Right atrium auricular region (tissue), 2 donors: Measurements from ENCODE around the gene SYNM. TPM values are rescaled to one million over a fixed set of nuclear protein-coding genes. Genes with fewer than 3 reads are reported as not detected.

Experiments used
- DNase-seq: peaks from one replicate; pipeline ENCODE4 v3.0.0-alpha.2; 2019; ENCODE audit warnings: low spot score
- H3K27ac ChIP-seq, 2 donors: fragments of 200-600 bp; sonication (generic); 1 replicate in 1 of 2; 2 replicates in 1 of 2; pipeline ENCODE4 v1.5.1; 2016 to 2019
- H3K27me3 ChIP-seq, 2 donors: fragments of 200-600 bp; sonication (generic); one replicate each; pipeline versions ENCODE4 v1.5.1 to v1.6.0; 2017 to 2019
- H3K36me3 ChIP-seq: fragments of 200-600 bp; sonication (generic); one replicate; pipeline ENCODE4 v1.5.1; 2016
- H3K4me1 ChIP-seq, 2 donors: fragments of 200-600 bp; sonication (generic); one replicate each; pipeline versions ENCODE4 v1.5.1 to v1.6.0; 2017 to 2019
- H3K4me3 ChIP-seq, 2 donors: fragments of 200-600 bp; sonication (generic); 1 replicate in 1 of 2; 2 replicates in 1 of 2; pipeline ENCODE4 v1.5.1; 2017 to 2019; ENCODE audit warnings: mild to moderate bottlenecking in 1 of 2, moderate library complexity in 1 of 2
- H3K9me3 ChIP-seq, 2 donors: fragments of 200-600 bp; sonication (generic); one replicate each; pipeline ENCODE4 v1.5.1; 2019
- CTCF ChIP-seq, 2 donors: fragments of 200-600 bp; sonication (generic); IDR thresholded peaks; one replicate each; pipeline ENCODE4 v1.5.1; 2019; ENCODE audit warnings: antibody characterized with exemption in 2 of 2
- total RNA-seq, 2 donors: library from RNA; depleted of rRNA; stranded (reverse); fragments of >200 nt; gene quantifications; one replicate each; pipeline ENCODE4 v1.1.0, GENCODE V29; 2016

The SYNM gene
- total RNA-seq, 2 donors from 2014 or later = 211 to 258 TPM

- Histone ChIP-seq H3K4me3 (no peak overlapping the region), H3K27ac (no peak overlapping the region), H3K4me1 (peaks cover 0 to 22% of the 10 kb centered on the region in 2 donors), H3K9me3 (no peaks in the 10 kb centered on the region), H3K36me3 (peaks cover 15% of the 10 kb centered on the region), H3K27me3 (no peaks in the 10 kb centered on the region)
- DNase-seq = no peak
- TF ChIP-seq CTCF (IDR thresholded peaks at IDR 0.05) = no peak
Observed at GRCh38 chr15:99164119-99164518, 59.2 kb downstream of the SYNM start.

GRCh38 chr15:99165020-99165790 lies 60.3 kb downstream of the SYNM start:
- no peak for DNase-seq
- H3K27me3 ChIP-seq = no peaks in the 10 kb centered on the region
- no peak for TF ChIP-seq CTCF (IDR thresholded peaks at IDR 0.05)
- H3K27ac ChIP-seq = no peak overlapping the region
- no peaks in the 10 kb centered on the region for H3K9me3 ChIP-seq
- peaks cover 0 to 32% of the 10 kb centered on the region in 2 donors for H3K4me1 ChIP-seq
- peaks cover 15% of the 10 kb centered on the region for H3K36me3 ChIP-seq
- H3K4me3 ChIP-seq = no peak overlapping the region

GRCh38 chr15:99165956-99166689 lies 61.2 kb downstream of the SYNM start:
- H3K27ac ChIP-seq = peak overlapping the region in 1 of 2 donors; percentile 95
- DNase-seq = no peak
- H3K36me3 ChIP-seq = peaks cover 15% of the 10 kb centered on the region
- no peak for TF ChIP-seq CTCF (IDR thresholded peaks at IDR 0.05)
- H3K9me3 ChIP-seq = no peaks in the 10 kb centered on the region
- no peak overlapping the region for H3K4me3 ChIP-seq
- H3K27me3 ChIP-seq = no peaks in the 10 kb centered on the region
- H3K4me1 ChIP-seq = peaks cover 0 to 42% of the 10 kb centered on the region in 2 donors

GRCh38 chr15:99167201-99167600 lies 62.3 kb downstream of the SYNM start:
- no peaks in the 10 kb centered on the region for H3K9me3 ChIP-seq
- H3K27ac ChIP-seq = peak overlapping the region; percentile 83 to 95
- peaks cover 0 to 42% of the 10 kb centered on the region in 2 donors for H3K4me1 ChIP-seq
- no peak for DNase-seq
- H3K36me3 ChIP-seq = peaks cover 9% of the 10 kb centered on the region
- no peak overlapping the region for H3K4me3 ChIP-seq
- no peaks in the 10 kb centered on the region for H3K27me3 ChIP-seq
- no peak for TF ChIP-seq CTCF (IDR thresholded peaks at IDR 0.05)

- H3K4me3 ChIP-seq = no peak overlapping the region
- H3K36me3 ChIP-seq = peaks cover 5% of the 10 kb centered on the region
- peaks cover 0 to 43% of the 10 kb centered on the region in 2 donors for H3K4me1 ChIP-seq
- peak overlapping the region; percentile 83 to 95 for H3K27ac ChIP-seq
- no peaks in the 10 kb centered on the region for H3K9me3 ChIP-seq
- TF ChIP-seq CTCF (IDR thresholded peaks at IDR 0.05) = no peak
- no peaks in the 10 kb centered on the region for H3K27me3 ChIP-seq
- DNase-seq = no peak
Observed at GRCh38 chr15:99167640-99168039, 62.8 kb downstream of the SYNM start.
